Urothelium cell line (cell line): ENCODE results near the gene PIM3.

Experiments used
- DNase-seq: peaks from one replicate; pipeline ENCODE4 v3.0.0; 2011; ENCODE audit warnings: low spot score, mixed read lengths
- FAIRE-seq: peaks from 2 replicates; lab custom pipeline; 2011; peaks lifted over from hg19 to GRCh38; lab: Jason Lieb, UNC

The PIM3 gene

DNA sequence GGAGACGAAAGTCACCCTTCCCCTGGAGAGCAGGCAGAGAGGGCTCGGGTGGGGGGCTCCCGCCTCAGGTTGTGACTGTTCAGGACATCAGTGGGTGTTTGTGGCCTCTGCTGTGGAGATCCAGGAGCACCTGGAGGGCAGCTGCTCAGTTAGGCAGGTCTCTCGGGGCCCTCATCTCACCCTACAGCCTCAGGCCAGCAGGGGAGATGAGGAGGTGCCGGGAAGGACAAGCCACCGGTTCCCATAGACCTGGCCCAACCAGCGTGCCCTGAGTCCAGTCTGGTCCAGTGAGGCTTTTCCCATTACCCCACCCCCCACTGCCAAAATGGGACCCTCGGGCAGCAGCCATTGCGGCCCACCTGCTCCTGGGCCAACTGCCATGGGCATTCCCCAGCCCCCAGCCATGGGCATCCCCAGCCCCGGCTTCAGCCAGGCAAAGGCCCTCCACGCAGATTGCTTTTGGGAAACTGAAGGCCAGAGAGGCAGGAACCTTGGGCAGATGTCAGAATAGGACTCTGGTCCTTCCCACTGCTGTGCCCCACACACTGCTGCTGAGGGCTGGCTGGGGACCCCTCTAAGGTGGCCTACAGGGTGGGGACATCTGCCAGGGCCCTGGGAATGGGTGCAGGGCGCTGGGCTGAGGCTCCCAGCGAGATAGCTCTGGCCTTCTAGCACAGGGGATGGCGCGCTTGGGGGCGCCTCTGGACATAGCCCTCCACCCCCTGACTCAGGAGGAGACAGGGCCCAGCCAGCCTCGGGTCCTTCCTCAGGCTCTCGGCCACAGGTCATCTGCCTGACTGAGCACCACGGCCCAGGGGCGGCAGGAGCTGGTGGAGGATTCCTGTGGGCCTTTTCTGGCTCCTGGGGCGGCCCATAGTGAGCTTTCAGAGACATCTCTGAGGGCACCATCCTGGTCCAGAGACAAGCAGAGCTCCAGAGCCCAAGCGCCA, 4.8 kb downstream of the PIM3 start:
- DNase-seq (no peak), FAIRE-seq (no peak)

DNA sequence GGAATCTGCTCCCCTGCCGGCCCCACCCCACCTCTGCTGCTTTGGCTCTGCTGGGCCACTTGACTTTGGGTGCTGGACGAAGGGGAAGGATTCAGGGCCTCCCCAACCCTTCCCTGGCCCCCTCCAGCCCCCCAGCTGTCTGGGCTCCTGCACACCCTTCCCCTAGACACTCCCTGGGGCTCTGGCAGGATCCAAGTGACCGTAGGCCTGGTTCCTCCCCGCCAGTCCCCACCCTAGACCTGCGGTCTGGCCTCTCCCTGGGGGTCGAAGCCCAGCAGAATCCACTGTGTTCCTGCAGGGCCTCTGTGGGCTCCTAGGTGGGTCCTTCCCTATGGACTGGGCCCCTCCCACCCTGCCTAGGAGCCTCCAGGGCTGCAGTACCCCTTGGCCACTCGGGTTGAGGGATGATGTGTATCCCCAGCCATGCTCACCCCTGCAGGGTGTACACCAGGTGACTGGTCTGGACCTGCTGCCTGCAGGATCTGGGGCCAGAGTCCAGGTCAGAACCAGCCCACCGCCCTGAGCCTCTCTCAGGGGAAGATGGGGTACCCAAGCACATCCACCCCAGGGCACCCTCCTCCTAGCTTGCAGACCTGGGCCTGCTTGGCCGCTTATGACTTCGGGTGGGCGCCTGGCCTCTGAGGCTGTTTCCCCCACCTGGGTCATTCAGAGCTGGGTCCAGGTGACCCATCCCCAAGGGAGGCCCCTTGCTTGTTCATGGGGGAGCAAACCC, 5.6 kb downstream of the PIM3 start:
- no peak for FAIRE-seq

DNA sequence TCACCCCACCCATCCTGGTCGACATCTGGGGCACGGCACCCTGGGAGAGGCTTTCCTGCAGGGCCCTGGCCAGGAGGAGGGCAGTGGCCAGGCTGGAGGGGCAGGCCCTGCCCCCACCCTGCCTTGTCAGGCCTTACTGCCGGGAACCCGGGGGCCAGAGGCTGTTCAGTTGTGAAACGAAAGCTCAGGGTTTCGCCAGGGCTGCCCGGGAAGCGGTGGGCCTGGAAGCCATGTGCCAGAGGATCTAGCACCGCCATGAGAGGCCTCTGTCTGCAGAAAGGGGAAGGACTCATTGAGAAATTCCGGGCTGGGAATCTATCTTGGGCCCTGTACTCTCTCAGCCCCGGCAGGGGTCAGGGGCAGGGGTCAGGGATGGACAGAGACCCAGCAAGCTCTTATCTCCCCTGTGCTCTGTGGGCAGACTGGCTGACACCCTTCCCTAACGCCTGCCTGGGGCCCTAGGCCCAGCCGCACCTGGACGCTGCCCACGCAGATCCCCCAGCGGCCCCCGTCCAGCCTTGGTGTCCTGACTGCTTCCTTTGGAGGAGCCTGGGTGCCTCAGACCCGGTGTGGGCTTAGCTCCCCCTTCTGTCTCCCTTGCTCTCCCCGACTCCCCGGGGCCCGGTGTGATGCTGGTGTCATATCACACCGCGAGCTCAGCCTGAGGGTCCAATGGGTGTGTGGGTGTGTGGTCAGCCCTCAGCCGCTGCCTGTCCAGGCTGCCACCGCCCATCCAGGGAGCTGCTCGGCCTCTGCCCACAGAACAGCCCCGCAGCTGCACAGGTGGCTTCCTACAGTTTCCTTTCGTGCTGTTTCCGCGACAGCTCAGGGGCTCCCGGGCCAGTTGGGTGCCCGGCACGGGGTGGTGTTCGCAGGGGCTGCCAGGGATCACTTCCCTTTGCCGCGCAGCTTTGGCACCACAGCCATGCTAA, 6.5 kb downstream of the PIM3 start:
- FAIRE-seq (no peak), DNase-seq (no peak)

More for the DNA sequence above, 5.6 kb downstream of the PIM3 start:
- DNase-seq, result no peak

- FAIRE-seq (peak; percentile 59), DNase-seq (no peak)
Observed at GRCh38 chr22:49967706-49968208, 7.2 kb downstream of the PIM3 start.

DNA sequence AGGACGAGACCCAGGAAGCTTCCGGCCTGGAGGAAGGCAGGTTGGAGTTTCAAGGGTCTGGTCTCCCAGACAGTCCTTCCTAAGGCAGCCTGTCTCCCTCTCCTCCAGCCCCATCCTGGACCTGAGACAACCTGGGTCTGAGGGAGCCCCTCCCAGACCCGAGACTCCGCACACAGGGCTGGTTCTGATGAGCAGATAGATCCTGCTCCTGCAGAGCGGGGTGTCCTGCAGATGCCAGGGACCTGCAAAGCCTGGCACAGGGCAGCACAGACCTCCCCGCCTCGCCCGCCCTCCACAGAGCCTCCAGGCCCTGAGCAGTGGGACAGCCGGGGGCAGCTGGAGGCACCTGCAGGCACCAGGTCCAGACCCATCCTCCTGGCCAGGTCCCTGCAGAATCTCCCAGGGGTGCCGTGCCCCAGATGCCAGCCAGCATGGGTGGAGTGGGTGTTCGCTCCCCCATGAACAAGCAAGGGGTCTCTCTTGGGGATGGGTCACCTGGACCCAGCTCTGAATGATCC, 7.8 kb downstream of the PIM3 start:
- FAIRE-seq (no peak), DNase-seq (no peak)

GRCh38 chr22:49968831-49969661, 8.5 kb downstream of the PIM3 start:
- DNase-seq (no peak), FAIRE-seq (no peak)

GRCh38 chr22:49969751-49970527, 9.4 kb downstream of the PIM3 start:
- FAIRE-seq (no peak), DNase-seq (no peak)

GRCh38 chr22:49970528-49971231, 10.1 kb downstream of the PIM3 start:
- FAIRE-seq (peak; percentile 98), DNase-seq (peak; percentile 98)

GRCh38 chr22:49971232-49972162, 10.9 kb downstream of the PIM3 start:
- DNase-seq (peak; percentile 73), FAIRE-seq (no peak)

DNA sequence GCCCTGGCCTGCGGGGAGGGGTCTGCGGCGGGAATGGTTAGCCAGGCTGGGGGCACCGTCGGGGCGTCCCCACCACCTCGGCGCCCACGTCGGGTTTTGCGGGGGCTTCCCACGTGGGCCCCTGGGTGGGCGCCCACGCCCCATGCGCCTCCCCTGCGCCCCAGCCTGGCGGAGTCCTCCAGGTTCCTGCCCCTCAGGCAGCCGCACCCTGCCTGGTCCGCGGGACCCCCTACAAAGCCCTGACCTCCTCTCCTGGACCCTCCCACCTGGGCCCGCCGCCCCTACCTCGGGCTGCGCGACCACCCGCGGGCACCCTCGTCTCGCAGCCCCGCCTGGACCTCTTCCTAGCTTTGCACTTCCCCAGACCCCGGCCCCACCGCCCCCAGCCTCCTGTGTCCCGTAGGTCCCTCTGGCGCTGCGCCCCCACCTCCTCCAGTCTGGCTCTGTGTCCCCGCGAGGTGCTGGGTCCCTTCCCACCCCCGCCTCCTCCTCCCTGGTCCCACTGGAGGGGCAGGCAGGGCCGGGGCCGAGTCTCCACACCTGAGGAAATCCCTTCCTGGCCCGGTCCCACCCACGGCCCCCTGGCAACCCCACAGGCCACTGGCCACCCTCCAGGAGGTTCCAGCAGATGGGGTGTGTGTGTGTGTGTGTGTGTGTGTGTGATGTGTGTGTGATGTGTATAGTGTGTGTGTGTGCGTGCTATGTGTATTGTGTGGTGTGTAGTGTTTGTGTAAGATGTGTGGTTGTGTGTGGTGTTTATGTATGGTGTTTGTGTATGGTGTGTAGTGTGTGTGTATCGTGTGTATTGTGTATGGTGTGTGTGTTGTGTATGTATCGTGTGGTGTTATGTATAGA, 11.8 kb downstream of the PIM3 start:
- DNase-seq, result no peak
- no peak for FAIRE-seq

DNA sequence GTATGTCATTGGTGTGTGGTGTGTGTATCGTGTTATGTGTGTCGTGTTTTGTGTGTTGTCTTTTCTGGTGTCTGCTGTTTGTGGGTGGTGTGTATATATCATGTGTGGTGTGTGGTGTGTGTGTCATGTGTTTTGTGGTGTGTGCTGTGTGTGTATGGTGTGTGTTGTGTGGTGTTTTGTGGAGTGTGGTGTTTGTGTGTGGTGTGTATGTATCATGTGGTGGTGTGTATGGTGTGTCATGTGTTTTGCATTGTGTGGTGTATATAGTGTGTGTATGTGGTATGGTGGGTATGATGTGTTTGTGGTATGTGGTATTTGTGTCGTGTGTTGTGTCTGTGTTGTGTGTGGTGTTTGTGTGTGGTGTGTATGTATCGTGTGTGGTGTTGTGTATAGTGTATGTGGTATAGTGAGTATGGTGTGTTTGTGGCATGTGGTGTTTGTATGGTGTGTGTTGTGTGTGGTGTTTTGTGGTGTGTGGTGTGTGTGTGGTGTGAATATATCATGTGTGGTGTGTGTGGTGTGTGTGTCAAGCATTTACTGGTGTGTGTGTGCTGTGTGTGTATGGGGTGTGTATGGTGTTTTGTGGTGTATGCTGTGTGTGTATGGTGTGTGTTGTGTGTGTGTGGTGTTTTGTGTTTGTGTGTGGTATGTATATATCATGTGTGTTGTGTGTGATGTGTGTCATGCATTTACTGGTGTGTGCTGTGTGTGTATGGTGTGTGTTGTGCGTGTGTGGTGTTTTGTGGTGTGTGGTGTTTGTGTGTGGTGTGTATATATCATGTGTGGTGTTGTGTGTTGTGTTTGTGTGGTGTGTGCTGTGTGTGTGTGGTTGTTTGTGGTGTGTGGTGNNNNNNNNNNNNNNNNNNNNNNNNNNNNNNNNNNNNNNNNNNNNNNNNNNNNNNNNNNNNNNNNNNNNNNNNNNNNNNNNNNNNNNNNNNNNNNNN, 12.7 kb downstream of the PIM3 start:
- FAIRE-seq (no peak), DNase-seq (no peak)

DNA sequence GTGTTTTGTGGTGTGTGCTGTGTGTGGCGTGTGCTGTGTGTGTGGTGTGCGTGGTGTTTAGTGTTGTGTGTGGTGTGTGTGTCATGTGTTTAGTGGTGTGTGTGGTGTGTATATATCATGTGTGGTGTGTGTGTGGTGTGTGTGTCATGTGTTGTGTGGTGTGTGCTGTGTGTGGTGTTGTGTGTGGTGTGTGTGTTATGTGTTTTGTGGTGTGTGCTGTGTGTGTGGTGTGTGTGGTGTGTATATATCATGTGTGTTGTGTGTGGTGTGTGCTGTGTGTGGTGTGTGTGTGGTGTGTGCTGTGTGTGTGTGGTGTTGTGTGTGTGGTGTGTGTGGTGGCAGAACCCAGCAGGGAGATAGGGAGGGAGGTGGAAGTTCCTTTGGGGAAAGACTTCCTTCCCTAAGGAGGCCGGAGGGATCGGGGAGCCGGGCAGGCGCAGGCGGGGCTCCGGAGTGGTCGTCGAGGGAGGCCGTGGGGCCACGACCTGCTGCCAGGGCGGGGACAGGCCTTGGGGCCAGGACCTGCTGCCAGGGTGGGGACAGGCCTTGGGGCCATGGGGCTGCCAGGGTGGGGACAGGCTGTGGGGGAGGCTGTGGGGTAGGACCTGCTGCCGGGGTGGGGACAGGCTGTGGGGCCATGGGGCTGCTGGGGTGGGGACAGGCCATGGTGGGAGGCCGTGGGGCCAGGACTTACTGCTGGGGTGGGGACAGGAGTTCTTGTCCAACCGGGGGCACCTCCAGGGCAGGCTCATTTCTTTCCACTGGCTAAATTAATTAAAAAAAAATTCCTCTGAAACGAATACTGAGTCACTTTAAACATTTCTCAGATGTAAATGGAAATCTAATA, 15.2 kb downstream of the PIM3 start:
- no peak for FAIRE-seq
- DNase-seq, result no peak

DNA sequence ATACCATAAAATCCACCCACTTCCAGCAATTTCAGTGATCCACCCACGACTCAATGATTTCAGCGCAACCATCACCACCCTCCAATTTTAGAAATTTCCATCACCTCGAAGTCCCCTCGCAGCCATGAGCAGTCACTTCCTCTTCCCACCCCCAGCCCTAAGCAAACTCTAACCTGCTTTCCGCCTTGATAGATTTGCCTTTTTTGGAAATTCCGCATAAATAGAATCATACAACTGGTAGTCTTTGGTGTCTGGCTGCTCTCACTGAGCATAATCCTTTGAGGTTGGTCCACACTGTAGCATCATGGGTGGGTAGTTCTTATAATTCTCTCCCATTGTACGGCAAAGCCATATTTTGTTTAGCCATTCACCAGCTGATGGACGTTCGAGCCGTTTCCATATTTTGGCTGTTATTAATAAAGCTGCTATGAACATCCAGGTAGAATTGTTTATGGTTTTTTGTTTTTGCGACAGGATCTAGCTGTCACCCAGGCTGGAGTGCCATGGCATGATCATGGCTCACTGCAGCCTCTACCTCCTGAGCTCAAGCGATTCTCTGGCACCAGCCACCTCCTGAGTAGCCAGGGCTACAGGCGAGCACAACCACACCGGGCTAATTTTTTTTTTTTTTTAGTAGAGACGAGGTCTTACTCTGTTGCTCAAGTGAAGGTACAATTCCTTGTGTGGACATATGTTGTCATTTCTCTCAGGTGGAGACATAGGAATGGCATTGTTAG, 16.0 kb downstream of the PIM3 start:
- FAIRE-seq (peak; percentile 66), DNase-seq (no peak)
